Osteocyte (in vitro differentiated cells): Measurements from ENCODE around the gene IGF1. TPM values are rescaled to one million over a fixed set of nuclear protein-coding genes. Genes with fewer than 3 reads are reported as not detected.

Source experiments
- DNase-seq: peaks from one replicate; pipeline ENCODE4 v3.0.0; 2021; ENCODE audit warnings: mixed read lengths; ENCODE audit not compliant: unreplicated experiment; ENCODE audit errors: extremely low spot score
- H3K27ac Mint-ChIP-seq: one replicate; pipeline ENCODE4 v1.8.0; 2021; ENCODE audit warnings: mild to moderate bottlenecking, mixed read lengths; ENCODE audit not compliant: unreplicated experiment
- H3K27me3 Mint-ChIP-seq: one replicate; pipeline ENCODE4 v1.8.0; 2021; ENCODE audit warnings: mixed read lengths; ENCODE audit not compliant: unreplicated experiment
- H3K36me3 Mint-ChIP-seq: one replicate; pipeline ENCODE4 v1.8.0; 2021; ENCODE audit warnings: mixed read lengths; ENCODE audit not compliant: unreplicated experiment
- H3K4me1 Mint-ChIP-seq: one replicate; pipeline ENCODE4 v1.8.0; 2021; ENCODE audit warnings: mixed read lengths; ENCODE audit not compliant: unreplicated experiment
- H3K4me3 Mint-ChIP-seq: one replicate; pipeline ENCODE4 v1.8.0; 2021; ENCODE audit warnings: mild to moderate bottlenecking, moderate library complexity, mixed read lengths; ENCODE audit not compliant: unreplicated experiment
- H3K9me3 Mint-ChIP-seq: one replicate; pipeline ENCODE4 v1.8.0; 2021; ENCODE audit warnings: mixed read lengths; ENCODE audit not compliant: unreplicated experiment
- CTCF ChIP-seq: fragments of 200-600 bp; sonication (generic); IDR thresholded peaks from 2 replicates; pipeline ENCODE4 v1.5.0; 2021; ENCODE audit warnings: antibody characterized with exemption, mild to moderate bottlenecking, moderate library complexity
- total RNA-seq: library from RNA; stranded (reverse); gene quantifications from 2 replicates; pipeline ENCODE4 v1.2.1, GENCODE V29; 2021

The IGF1 gene
- total RNA-seq, 1 donor from 2014 or later = 0.40 TPM

GRCh38 chr12:102474438-102475064 lies 5.8 kb downstream of the IGF1 start:
- H3K27ac Mint-ChIP-seq = no peak overlapping the region
- peaks cover 22% of the 10 kb centered on the region for H3K27me3 Mint-ChIP-seq
- no peak for TF ChIP-seq CTCF
- H3K4me3 Mint-ChIP-seq = no peak overlapping the region
- H3K9me3 Mint-ChIP-seq = no peaks in the 10 kb centered on the region
- no peak for DNase-seq
- H3K4me1 Mint-ChIP-seq = no peaks in the 10 kb centered on the region
- H3K36me3 Mint-ChIP-seq = no peaks in the 10 kb centered on the region

GRCh38 chr12:102472496-102472895 lies 7.9 kb downstream of the IGF1 start:
- Mint-ChIP-seq H3K9me3 (no peaks in the 10 kb centered on the region), H3K36me3 (no peaks in the 10 kb centered on the region), H3K27ac (no peak overlapping the region), H3K4me1 (no peaks in the 10 kb centered on the region), H3K4me3 (no peak overlapping the region), H3K27me3 (peaks cover 22% of the 10 kb centered on the region)
- no peak for DNase-seq
- no peak for TF ChIP-seq CTCF

GRCh38 chr12:102471556-102471955 lies 8.8 kb downstream of the IGF1 start:
- no peaks in the 10 kb centered on the region for H3K36me3 Mint-ChIP-seq
- no peak overlapping the region for H3K4me3 Mint-ChIP-seq
- H3K4me1 Mint-ChIP-seq = no peaks in the 10 kb centered on the region
- no peak overlapping the region for H3K27ac Mint-ChIP-seq
- no peaks in the 10 kb centered on the region for H3K9me3 Mint-ChIP-seq
- peaks cover 19% of the 10 kb centered on the region for H3K27me3 Mint-ChIP-seq
- no peak for TF ChIP-seq CTCF
- no peak for DNase-seq

- TF ChIP-seq CTCF = no peak
- no peak overlapping the region for H3K4me3 Mint-ChIP-seq
- H3K4me1 Mint-ChIP-seq = no peaks in the 10 kb centered on the region
- DNase-seq = no peak
- H3K27ac Mint-ChIP-seq = no peak overlapping the region
- H3K9me3 Mint-ChIP-seq = no peaks in the 10 kb centered on the region
- H3K27me3 Mint-ChIP-seq = peaks cover 14% of the 10 kb centered on the region
- H3K36me3 Mint-ChIP-seq = no peaks in the 10 kb centered on the region
Observed at GRCh38 chr12:102470945-102471344, 9.4 kb downstream of the IGF1 start.

- TF ChIP-seq CTCF = no peak
- Mint-ChIP-seq H3K4me3 (no peak overlapping the region), H3K27ac (no peak overlapping the region), H3K9me3 (no peaks in the 10 kb centered on the region), H3K36me3 (no peaks in the 10 kb centered on the region), H3K27me3 (peaks cover 4% of the 10 kb centered on the region), H3K4me1 (no peaks in the 10 kb centered on the region)
- DNase-seq = no peak
Observed at GRCh38 chr12:102468261-102468915, 12.0 kb downstream of the IGF1 start.
